HepG2 (cell line): ENCODE data around the gene LMF2. TPM values are rescaled to one million over a fixed set of nuclear protein-coding genes. Genes with fewer than 3 reads are reported as not detected.

Experiments
- IRX3 ChIP-seq: sonication (generic); formaldehyde crosslinking; IDR thresholded peaks from 2 replicates; pipeline ENCODE4 v1.8.1; 2023; ENCODE audit warnings: mild to moderate bottlenecking, low read depth, missing genetic modification reagents, borderline replicate concordance
- KLF15 ChIP-seq: sonication (generic); formaldehyde crosslinking; IDR thresholded peaks from 2 replicates; pipeline ENCODE4 v1.8.1; 2023; ENCODE audit warnings: borderline replicate concordance, mild to moderate bottlenecking, inconsistent platforms, missing genetic modification reagents, mixed read lengths
- MAFK ChIP-seq, 2 experiments: IDR thresholded peaks in 1 of 2; conservative IDR thresholded peaks in 1 of 2; 2 replicates each; pipeline ENCODE4 v1.6.1; 2011; ENCODE audit warnings: improper control_type of control experiment in 2 of 2, low read length in 2 of 2
- MZF1 ChIP-seq: sonication (generic); formaldehyde crosslinking; IDR thresholded peaks from 2 replicates; pipeline ENCODE4 v1.8.1; 2023; ENCODE audit warnings: mild to moderate bottlenecking, missing genetic modification reagents, borderline replicate concordance
- NFYC ChIP-seq: IDR thresholded peaks from 2 replicates; pipeline ENCODE4 v1.6.1; 2016; ENCODE audit warnings: missing genetic modification reagents, missing compliant biosample characterization
- PHF21A ChIP-seq: sonication (generic); formaldehyde crosslinking; IDR thresholded peaks from 2 replicates; pipeline ENCODE4 v1.5.0; 2020; ENCODE audit warnings: mild to moderate bottlenecking, missing genetic modification reagents
- PITX1 ChIP-seq: sonication (generic); formaldehyde crosslinking; IDR thresholded peaks from 2 replicates; pipeline ENCODE4 v1.5.1; 2020; ENCODE audit warnings: mild to moderate bottlenecking, missing genetic modification reagents
- REL ChIP-seq: sonication (generic); formaldehyde crosslinking; conservative IDR thresholded peaks from 2 replicates; pipeline ENCODE4 v1.8.0; 2022; ENCODE audit warnings: mild to moderate bottlenecking, missing genetic modification reagents, moderate library complexity
- SIX1 ChIP-seq: sonication (generic); formaldehyde crosslinking; IDR thresholded peaks from 2 replicates; pipeline ENCODE4 v1.4.0; 2020; ENCODE audit warnings: missing genetic modification reagents, borderline replicate concordance
- SOX13 ChIP-seq, 3 experiments: fragments of 450-650 bp in 1 of 3; sonication (generic) in 1 of 3; formaldehyde crosslinking in 1 of 3; IDR thresholded peaks in 2 of 3; conservative IDR thresholded peaks in 1 of 3; 2 replicates each; pipeline versions ENCODE4 v1.5.0 to v1.6.1; 2016 to 2020; ENCODE audit warnings: antibody characterized with exemption in 1 of 3, mild to moderate bottlenecking in 1 of 3, missing compliant biosample characterization in 1 of 3, missing genetic modification reagents in 1 of 3, moderate library complexity in 1 of 3
- SOX6 ChIP-seq, 2 experiments: fragments of 450-650 bp in 1 of 2; sonication (generic) in 1 of 2; formaldehyde crosslinking in 1 of 2; IDR thresholded peaks; 2 replicates each; pipeline versions ENCODE4 v1.4.0 to v1.6.1; 2017 to 2020; ENCODE audit warnings: antibody characterized with exemption in 1 of 2, mild to moderate bottlenecking in 1 of 2, missing genetic modification reagents in 1 of 2
- TAF15 ChIP-seq: fragments of 200-400 bp; formaldehyde crosslinking; IDR thresholded peaks from one replicate; pipeline ENCODE4 v1.6.1; 2018; ENCODE audit warnings: mild to moderate bottlenecking, low read depth, low read length; ENCODE audit not compliant: poor library complexity, severe bottlenecking
- TBX3 ChIP-seq: fragments of 450-650 bp; IDR thresholded peaks from 2 replicates; pipeline ENCODE4 v1.6.1; 2017; ENCODE audit warnings: antibody characterized with exemption, mild to moderate bottlenecking, inconsistent platforms, borderline replicate concordance
- ZBTB8A ChIP-seq: sonication (generic); formaldehyde crosslinking; IDR thresholded peaks from 2 replicates; pipeline ENCODE4 v1.4.0; 2020; ENCODE audit warnings: mild to moderate bottlenecking, low read depth, missing genetic modification reagents, borderline replicate concordance
- ZNF143 ChIP-seq: sonication (generic); formaldehyde crosslinking; IDR thresholded peaks from 2 replicates; pipeline ENCODE4 v1.4.0; 2020; ENCODE audit warnings: missing genetic modification reagents
- ZNF20 ChIP-seq: sonication (generic); formaldehyde crosslinking; IDR thresholded peaks from 2 replicates; pipeline ENCODE4 v1.4.0; 2020; ENCODE audit warnings: mild to moderate bottlenecking, moderate library complexity, missing genetic modification reagents
- ZNF296 ChIP-seq: sonication (generic); formaldehyde crosslinking; conservative IDR thresholded peaks from 2 replicates; pipeline ENCODE4 v1.5.0; 2020; ENCODE audit warnings: mild to moderate bottlenecking, missing genetic modification reagents
- ZNF331 ChIP-seq: sonication (generic); formaldehyde crosslinking; IDR thresholded peaks from 2 replicates; pipeline ENCODE4 v1.4.0; 2020; ENCODE audit warnings: missing genetic modification reagents
- ZNF382 ChIP-seq: sonication (generic); formaldehyde crosslinking; IDR thresholded peaks from 2 replicates; pipeline ENCODE4 v1.5.0; 2020; ENCODE audit warnings: missing genetic modification reagents, mild to moderate bottlenecking, borderline replicate concordance
- ZNF549 ChIP-seq: sonication (generic); formaldehyde crosslinking; IDR thresholded peaks from 2 replicates; pipeline ENCODE4 v1.5.0; 2020; ENCODE audit warnings: missing genetic modification reagents
- ZNF782 ChIP-seq: sonication (generic); formaldehyde crosslinking; IDR thresholded peaks from 2 replicates; pipeline ENCODE4 v1.4.0; 2020; ENCODE audit warnings: missing genetic modification reagents, mild to moderate bottlenecking, borderline replicate concordance
- polyA plus RNA-seq, 8 experiments: library from polyadenylated mRNA; depleted of rRNA in 3 of 8; stranded (reverse) in 7 of 8; unstranded in 1 of 8; fragments of >200 nt; fragmentation: Illumina TruSeq in 4 of 8; extraction: Trizol in 4 of 8; gene quantifications; 2 replicates each; pipeline versions ENCODE4 v1.2.1 to v1.2.3, GENCODE V29; 2011 to 2016; ENCODE audit warnings: low read depth in 4 of 8, missing spikeins in 1 of 8, mixed read lengths in 1 of 8; ENCODE audit not compliant: insufficient read depth in 1 of 8
- total RNA-seq, 5 experiments: library from RNA; depleted of rRNA; stranded (reverse); fragments of >200 nt; fragmentation: Illumina TruSeq; extraction: Trizol; gene quantifications; 2 replicates each; pipeline ENCODE4 v1.2.3, GENCODE V29; 2016; ENCODE audit warnings: low read depth in 1 of 5
- TF ChIP-seq, protein P1 (sequence below): sonication (generic); formaldehyde crosslinking; IDR thresholded peaks from 2 replicates; pipeline ENCODE4 v1.8.0; 2022; ENCODE audit warnings: missing genetic modification reagents, low read depth, mild to moderate bottlenecking, borderline replicate concordance
- TF ChIP-seq, protein P2 (sequence below): IDR thresholded peaks from 2 replicates; pipeline ENCODE4 v1.6.1; 2016; ENCODE audit warnings: missing genetic modification reagents, missing compliant biosample characterization
- TF ChIP-seq, protein P3 (sequence below): sonication (generic); formaldehyde crosslinking; IDR thresholded peaks from 2 replicates; pipeline ENCODE4 v1.8.0; 2022; ENCODE audit warnings: mild to moderate bottlenecking, missing genetic modification reagents, moderate library complexity
- TF ChIP-seq, protein P4 (sequence below): sonication (generic); formaldehyde crosslinking; IDR thresholded peaks from 2 replicates; pipeline ENCODE4 v1.5.0; 2020; ENCODE audit warnings: missing genetic modification reagents, mild to moderate bottlenecking, borderline replicate concordance

LMF2 gene
- total and polyA plus RNA-seq, 2 of the 13 experiments (the other 11 are each of a cell fraction or from before 2014, with no cell fraction given) = 23.3 to 30.6 TPM

DNA sequence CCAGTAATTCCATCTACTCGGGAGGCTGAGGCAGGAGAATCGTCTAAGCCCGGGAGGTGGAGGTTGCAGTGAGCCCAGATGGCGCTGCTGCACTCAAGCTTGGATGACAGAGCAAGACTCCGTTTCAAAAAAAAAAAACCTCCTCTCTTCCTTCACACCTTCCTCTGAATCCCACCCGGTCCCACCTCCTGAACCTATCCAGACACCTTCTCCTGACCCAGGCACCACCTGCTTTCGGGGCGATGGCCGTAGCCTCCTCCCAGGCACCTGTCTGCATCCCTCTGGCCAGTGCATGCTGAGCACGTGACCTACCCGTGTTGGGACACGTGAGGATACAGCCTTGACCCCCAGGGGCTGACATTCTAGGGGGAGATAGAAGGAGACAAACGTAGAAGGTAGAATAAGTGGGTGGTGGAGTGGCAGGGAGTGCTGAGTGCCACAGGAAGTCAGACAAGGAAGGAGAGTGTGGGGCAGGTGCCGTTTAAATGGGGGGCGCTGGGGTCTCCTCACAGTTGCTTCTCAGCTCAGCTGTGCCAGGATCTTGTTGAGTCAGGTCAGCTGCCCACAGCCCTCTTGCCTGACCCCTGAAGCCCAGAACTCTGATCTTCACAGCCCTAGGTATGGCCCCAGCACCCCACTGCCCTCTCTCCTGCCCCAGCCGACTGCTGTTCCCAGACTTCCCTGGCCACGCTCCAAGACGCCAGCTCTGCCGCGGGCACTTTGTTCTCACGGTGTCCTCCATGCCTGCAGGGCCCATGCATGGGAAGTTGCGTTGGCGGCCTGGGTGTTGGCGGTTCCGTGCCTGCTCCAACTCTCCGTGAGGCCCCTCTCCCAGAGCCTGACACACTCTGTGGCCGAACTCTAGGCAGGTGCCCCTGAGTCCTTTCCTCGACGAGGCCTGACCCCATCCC, 22.0 kb downstream of the LMF2 start (continued):
- TF ChIP-seq TBX3 (0 out of 2 replicates have a peak, but pooled peaks have one; percentile 24), REL (0 out of 2 replicates have a peak, but pooled peaks have one; percentile 75), SOX6 (IDR thresholded peaks at IDR 0.05) (no peak), SOX6 (CRISPR knock-in tag; IDR thresholded peaks at IDR 0.05) (peak; percentile 39; the same call in 1 of the 2 replicates), TAF15 (no peak), ZNF782 (0 out of 2 replicates have a peak, but pooled peaks have one; percentile 62), ZBTB8A (CRISPR knock-in tag) (no peak), ZNF143 (CRISPR knock-in tag) (peak; percentile 17; the same call in 1 of the 2 replicates), SOX13 (IDR thresholded peaks at IDR 0.05) (no peak), SOX13 (CRISPR knock-in tag; conservative IDR thresholded peaks at IDR 0.05 in 1 of 2, IDR thresholded peaks at IDR 0.05 in 1 of 2) (peak in 1 of 2 experiments; percentile 39; a peak in 2 of 4 replicates), ZNF20 (CRISPR knock-in tag) (no peak), ZNF549 (CRISPR knock-in tag) (no peak), KLF15 (CRISPR knock-in tag) (no peak), PHF21A (CRISPR knock-in tag) (peak; percentile 45; the same call in 1 of the 2 replicates), ZNF382 (no peak), IRX3 (CRISPR knock-in tag) (0 out of 2 replicates have a peak, but pooled peaks have one; percentile 41), MZF1 (CRISPR knock-in tag) (no peak), SIX1 (CRISPR knock-in tag) (no peak), PITX1 (CRISPR knock-in tag) (no peak), ZNF296 (CRISPR knock-in tag) (no peak), ZNF331 (CRISPR knock-in tag) (no peak), NFYC (CRISPR knock-in tag) (0 out of 2 replicates have a peak, but pooled peaks have one; percentile 25), MAFK (conservative IDR thresholded peaks at IDR 0.05 in 1 of 2, IDR thresholded peaks at IDR 0.05 in 1 of 2; ENCODE audit: low read length in 2 of 2) (no peak)
- TF ChIP-seq, protein P1, sequence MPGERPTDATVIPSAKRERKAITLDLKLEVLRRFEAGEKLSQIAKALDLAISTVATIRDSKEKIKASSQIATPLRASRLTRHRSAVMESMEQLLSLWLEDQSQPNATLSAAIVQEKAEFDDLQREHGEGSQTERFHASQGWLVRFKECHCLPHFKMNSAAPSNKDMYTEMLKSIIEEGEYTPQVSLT (CRISPR knock-in tag) = no peak
- TF ChIP-seq, protein P2, sequence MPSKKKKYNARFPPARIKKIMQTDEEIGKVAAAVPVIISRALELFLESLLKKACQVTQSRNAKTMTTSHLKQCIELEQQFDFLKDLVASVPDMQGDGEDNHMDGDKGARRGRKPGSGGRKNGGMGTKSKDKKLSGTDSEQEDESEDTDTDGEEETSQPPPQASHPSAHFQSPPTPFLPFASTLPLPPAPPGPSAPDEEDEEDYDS = no peak
- TF ChIP-seq, protein P3, sequence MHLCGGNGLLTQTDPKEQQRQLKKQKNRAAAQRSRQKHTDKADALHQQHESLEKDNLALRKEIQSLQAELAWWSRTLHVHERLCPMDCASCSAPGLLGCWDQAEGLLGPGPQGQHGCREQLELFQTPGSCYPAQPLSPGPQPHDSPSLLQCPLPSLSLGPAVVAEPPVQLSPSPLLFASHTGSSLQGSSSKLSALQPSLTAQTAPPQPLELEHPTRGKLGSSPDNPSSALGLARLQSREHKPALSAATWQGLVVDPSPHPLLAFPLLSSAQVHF (CRISPR knock-in tag) = no peak
- TF ChIP-seq, protein P4, sequence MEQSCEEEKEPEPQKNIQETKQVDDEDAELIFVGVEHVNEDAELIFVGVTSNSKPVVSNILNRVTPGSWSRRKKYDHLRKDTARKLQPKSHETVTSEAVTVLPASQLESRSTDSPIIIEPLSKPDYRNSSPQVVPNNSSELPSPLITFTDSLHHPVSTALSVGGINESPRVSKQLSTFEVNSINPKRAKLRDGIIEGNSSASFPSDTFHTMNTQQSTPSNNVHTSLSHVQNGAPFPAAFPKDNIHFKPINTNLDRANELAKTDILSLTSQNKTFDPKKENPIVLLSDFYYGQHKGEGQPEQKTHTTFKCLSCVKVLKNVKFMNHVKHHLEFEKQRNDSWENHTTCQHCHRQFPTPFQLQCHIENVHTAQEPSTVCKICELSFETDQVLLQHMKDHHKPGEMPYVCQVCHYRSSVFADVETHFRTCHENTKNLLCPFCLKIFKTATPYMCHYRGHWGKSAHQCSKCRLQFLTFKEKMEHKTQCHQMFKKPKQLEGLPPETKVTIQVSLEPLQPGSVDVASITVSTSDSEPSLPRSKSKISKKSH (CRISPR knock-in tag) = no peak
